Measurements from ENCODE around the gene SHC2.

DNA sequence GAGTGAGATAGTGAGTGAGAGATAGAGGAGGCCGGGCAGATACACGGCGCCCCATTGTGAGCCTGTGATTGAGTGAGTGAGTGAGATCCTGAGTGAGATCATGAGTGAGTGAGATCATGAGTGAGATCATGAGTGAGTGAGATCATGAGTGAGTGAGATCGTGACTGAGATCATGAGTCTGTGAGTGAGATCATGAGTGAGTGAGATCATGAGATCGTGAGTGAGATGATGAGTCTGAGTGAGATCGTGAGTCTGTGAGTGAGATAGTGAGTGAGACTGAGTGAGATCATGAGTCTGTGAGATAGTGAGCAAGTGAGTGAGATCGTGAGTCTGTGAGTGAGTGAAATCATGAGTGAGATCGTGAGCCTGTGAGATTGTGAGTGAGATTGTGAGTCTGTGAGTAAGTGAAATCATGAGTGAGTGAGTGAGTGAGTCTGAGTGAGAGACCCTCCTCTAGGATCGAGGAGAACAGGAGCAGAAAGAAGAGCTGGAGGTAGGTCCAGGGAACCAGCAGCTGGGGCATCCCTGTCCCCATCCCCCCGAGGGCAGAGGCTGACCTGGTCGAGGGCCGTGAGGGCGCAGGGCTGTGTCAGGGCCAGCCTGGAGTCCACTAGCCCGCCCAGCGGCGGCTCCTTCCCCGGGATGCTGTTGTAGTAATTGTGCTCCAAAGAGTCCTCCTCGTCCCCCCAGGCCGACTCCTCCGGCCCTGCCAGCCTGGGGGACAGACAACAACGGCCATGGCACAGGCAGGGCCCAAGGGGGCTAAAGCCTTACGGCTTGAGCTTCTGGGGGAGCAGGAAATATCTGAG lies 26.5 kb downstream of the SHC2 start:
- TF ChIP-seq CTCF (IDR thresholded peaks at IDR 0.05; ENCODE audit: insufficient read depth, low read depth, low read length) (no peak), EZH2 (IDR thresholded peaks at IDR 0.05; ENCODE audit: insufficient read depth, low read length) (no peak)
